ENCODE results near the gene ANKRD27.
A peak's percentile ranks its signal among the peaks of the same experiment; 100 is the strongest.

Gene ANKRD27

GRCh38 chr19:32581705-32582179 is 93.2 kb downstream of the ANKRD27 start:
- peak overlapping the region; percentile 99 for H3K4me2 ChIP-seq (ENCODE audit: insufficient read depth, low read length)
- H3K9me3 ChIP-seq (ENCODE audit: insufficient read depth, low read length, severe bottlenecking) = no peaks in the 10 kb centered on the region
- H3K4me3 ChIP-seq (ENCODE audit: low read depth in 1 of 2, low read length in 2 of 2) = peak overlapping the region; percentile 73 to 99
- peak overlapping the region; percentile 97 for H3K9ac ChIP-seq (ENCODE audit: low read depth, low read length)
- H3K27ac ChIP-seq (ENCODE audit: low read length) = peak overlapping the region; percentile 87
- peak overlapping the region; percentile 100 for H2AFZ ChIP-seq (ENCODE audit: low read depth, low read length)
- H4K20me1 ChIP-seq (ENCODE audit: insufficient read depth, low read length) = peaks cover 15% of the 10 kb centered on the region
- H3K27me3 ChIP-seq (ENCODE audit: insufficient read depth, low read length, poor library complexity) = no peaks in the 10 kb centered on the region
- peaks cover 33% of the 10 kb centered on the region for H3K79me2 ChIP-seq (ENCODE audit: insufficient read depth, low read length)
- TF ChIP-seq CTCF (IDR thresholded peaks at IDR 0.05; ENCODE audit: borderline replicate concordance, extremely low read depth, low read length, poor library complexity, severe bottlenecking) (no peak), EZH2 (IDR thresholded peaks at IDR 0.05; ENCODE audit: borderline replicate concordance, low read depth, low read length, severe bottlenecking) (no peak)
- H3K4me1 ChIP-seq (ENCODE audit: insufficient read depth, low read length) = peaks cover 32% of the 10 kb centered on the region
- H3K36me3 ChIP-seq (ENCODE audit: insufficient read depth, low read length) = peaks cover 44% of the 10 kb centered on the region
- peak; percentile 4; the same call in 1 of the 3 replicates for ATAC-seq (ENCODE audit: insufficient read depth, low read depth)
- DNase-seq = no peak

DNA sequence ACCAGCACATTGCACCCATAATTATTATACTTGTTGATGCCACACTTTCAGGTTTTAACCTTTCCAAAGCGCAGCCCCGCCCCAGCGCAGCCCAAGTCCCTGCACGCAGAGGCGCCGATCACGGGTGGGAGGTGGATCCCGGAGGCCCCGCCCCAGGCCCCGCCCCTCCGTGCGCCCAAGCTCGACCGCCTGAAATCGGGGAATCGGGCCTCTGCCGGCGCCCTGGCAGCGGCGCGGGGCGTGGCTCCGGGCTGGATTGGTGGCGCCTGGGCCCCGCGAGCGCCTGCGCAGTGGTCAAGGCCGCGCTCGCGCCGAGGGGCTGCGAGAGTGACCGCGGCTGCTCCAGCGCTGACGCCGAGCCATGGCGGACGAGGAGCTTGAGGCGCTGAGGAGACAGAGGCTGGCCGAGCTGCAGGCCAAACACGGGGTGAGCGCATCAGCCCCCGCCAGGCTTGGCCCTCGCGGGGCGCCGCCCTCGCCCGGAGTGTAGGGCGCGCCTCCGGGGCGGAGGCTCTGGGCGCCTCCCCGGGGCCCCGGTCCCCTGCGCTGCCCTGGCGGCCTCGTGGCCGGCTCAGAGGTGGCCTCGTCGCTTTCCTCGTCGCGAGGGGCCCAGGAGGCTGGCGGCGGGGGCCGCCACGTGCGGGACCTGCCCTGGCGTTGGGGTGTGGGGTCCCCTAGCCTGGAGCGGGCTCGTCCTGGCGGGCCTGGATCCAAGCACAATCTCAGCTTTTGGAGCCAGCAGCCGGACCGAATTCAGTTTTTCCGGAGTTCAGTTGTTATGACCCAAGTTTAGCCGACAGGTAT is 93.9 kb downstream of the ANKRD27 start, which contains the start of gene PDCD5:
Gene PDCD5, plus strand, starts transcription at position 290 of the 804 bp plus-strand sequence. Its CDS starts 72 bp downstream, at position 362.
- peaks cover 38% of the 10 kb centered on the region for H3K36me3 ChIP-seq (ENCODE audit: insufficient read depth, low read length)
- peak within 1 kb of the TSS; percentile 87 for H3K27ac ChIP-seq (ENCODE audit: low read length)
- H3K27me3 ChIP-seq (ENCODE audit: insufficient read depth, low read length, poor library complexity) = no peaks in the 10 kb centered on the region
- no peaks in the 10 kb centered on the region for H3K9me3 ChIP-seq (ENCODE audit: insufficient read depth, low read length, severe bottlenecking)
- peaks cover 32% of the 10 kb centered on the region for H3K4me1 ChIP-seq (ENCODE audit: insufficient read depth, low read length)
- peak within 1 kb of the TSS; percentile 73 to 99 for H3K4me3 ChIP-seq (ENCODE audit: low read depth in 1 of 2, low read length in 2 of 2)
- peak within 1 kb of the TSS; percentile 100 for H2AFZ ChIP-seq (ENCODE audit: low read depth, low read length)
- H3K79me2 ChIP-seq (ENCODE audit: insufficient read depth, low read length) = peaks cover 33% of the 10 kb centered on the region
- DNase-seq (peak; percentile 96), ATAC-seq (ENCODE audit: insufficient read depth, low read depth) (peak; percentile 93)
- H3K4me2 ChIP-seq (ENCODE audit: insufficient read depth, low read length) = peak within 1 kb of the TSS; percentile 99
- H4K20me1 ChIP-seq (ENCODE audit: insufficient read depth, low read length) = peaks cover 15% of the 10 kb centered on the region
- peak within 1 kb of the TSS; percentile 97 for H3K9ac ChIP-seq (ENCODE audit: low read depth, low read length)
- no peak for TF ChIP-seq CTCF (IDR thresholded peaks at IDR 0.05; ENCODE audit: borderline replicate concordance, extremely low read depth, low read length, poor library complexity, severe bottlenecking)
- TF ChIP-seq EZH2 (IDR thresholded peaks at IDR 0.05; ENCODE audit: borderline replicate concordance, low read depth, low read length, severe bottlenecking) = no peak

- Histone ChIP-seq H3K27me3 (ENCODE audit: insufficient read depth, low read length, poor library complexity) (no peaks in the 10 kb centered on the region), H3K4me1 (ENCODE audit: insufficient read depth, low read length) (peaks cover 32% of the 10 kb centered on the region), H4K20me1 (ENCODE audit: insufficient read depth, low read length) (peaks cover 15% of the 10 kb centered on the region), H3K4me2 (ENCODE audit: insufficient read depth, low read length) (peak overlapping the region; percentile 99), H3K4me3 (ENCODE audit: low read depth in 1 of 2, low read length in 2 of 2) (peak overlapping the region; percentile 73 to 99; a peak in 3 of 4 replicates), H3K27ac (ENCODE audit: low read length) (peak overlapping the region; percentile 67), H2AFZ (ENCODE audit: low read depth, low read length) (peak overlapping the region; percentile 100), H3K79me2 (ENCODE audit: insufficient read depth, low read length) (peaks cover 33% of the 10 kb centered on the region), H3K9me3 (ENCODE audit: insufficient read depth, low read length, severe bottlenecking) (no peaks in the 10 kb centered on the region), H3K36me3 (ENCODE audit: insufficient read depth, low read length) (peaks cover 31% of the 10 kb centered on the region), H3K9ac (ENCODE audit: low read depth, low read length) (peak overlapping the region; percentile 97)
- ATAC-seq (ENCODE audit: insufficient read depth, low read depth) = no peak; the same call in 2 of the 3 replicates
- no peak for DNase-seq
- TF ChIP-seq CTCF (IDR thresholded peaks at IDR 0.05; ENCODE audit: borderline replicate concordance, extremely low read depth, low read length, poor library complexity, severe bottlenecking) = no peak
- no peak for TF ChIP-seq EZH2 (IDR thresholded peaks at IDR 0.05; ENCODE audit: borderline replicate concordance, low read depth, low read length, severe bottlenecking)
Observed at GRCh38 chr19:32580353-32580900, 94.6 kb downstream of the ANKRD27 start.

Measured in DND-41 (cell line).